Right atrium auricular region (tissue), 2 donors: ENCODE measurements around the gene UGT1A7. TPM values are rescaled to one million over a fixed set of nuclear protein-coding genes. Genes with fewer than 3 reads are reported as not detected.
"Not testable (repeated sequence)": the region's sequence is repeated elsewhere in the genome, so short reads cannot be mapped to it uniquely, and the experiment has no call there.

Experiments used
- DNase-seq: peaks from one replicate; pipeline ENCODE4 v3.0.0-alpha.2; 2019; ENCODE audit warnings: low spot score
- H3K27ac ChIP-seq, 2 donors: fragments of 200-600 bp; sonication (generic); 1 replicate in 1 of 2; 2 replicates in 1 of 2; pipeline ENCODE4 v1.5.1; 2016 to 2019
- H3K27me3 ChIP-seq, 2 donors: fragments of 200-600 bp; sonication (generic); one replicate each; pipeline versions ENCODE4 v1.5.1 to v1.6.0; 2017 to 2019
- H3K36me3 ChIP-seq: fragments of 200-600 bp; sonication (generic); one replicate; pipeline ENCODE4 v1.5.1; 2016
- H3K4me1 ChIP-seq, 2 donors: fragments of 200-600 bp; sonication (generic); one replicate each; pipeline versions ENCODE4 v1.5.1 to v1.6.0; 2017 to 2019
- H3K4me3 ChIP-seq, 2 donors: fragments of 200-600 bp; sonication (generic); 1 replicate in 1 of 2; 2 replicates in 1 of 2; pipeline ENCODE4 v1.5.1; 2017 to 2019; ENCODE audit warnings: mild to moderate bottlenecking in 1 of 2, moderate library complexity in 1 of 2
- H3K9me3 ChIP-seq, 2 donors: fragments of 200-600 bp; sonication (generic); one replicate each; pipeline ENCODE4 v1.5.1; 2019
- CTCF ChIP-seq, 2 donors: fragments of 200-600 bp; sonication (generic); IDR thresholded peaks; one replicate each; pipeline ENCODE4 v1.5.1; 2019; ENCODE audit warnings: antibody characterized with exemption in 2 of 2
- total RNA-seq, 2 donors: library from RNA; depleted of rRNA; stranded (reverse); fragments of >200 nt; gene quantifications; one replicate each; pipeline ENCODE4 v1.1.0, GENCODE V29; 2016

The UGT1A7 gene
- not detected for total RNA-seq

GRCh38 chr2:233681521-233682099 lies at the start of gene UGT1A7:
Gene UGT1A7 (plus strand): TSS chr2:233681901. CDS start chr2:233681938, 37 bp downstream.
- no peak within 1 kb of the TSS for H3K4me3 ChIP-seq
- no peaks in the 10 kb centered on the region for H3K27me3 ChIP-seq
- H3K9me3 ChIP-seq: no peaks in the 10 kb centered on the region
- H3K27ac ChIP-seq: no peak within 1 kb of the TSS
- no peak for DNase-seq
- H3K4me1 ChIP-seq: no peaks in the 10 kb centered on the region
- TF ChIP-seq CTCF (IDR thresholded peaks at IDR 0.05): no peak
- no peaks in the 10 kb centered on the region for H3K36me3 ChIP-seq

GRCh38 chr2:233636306-233636705 lies 45.4 kb upstream of the UGT1A7 start, which contains the start of gene UGT1A10:
Gene UGT1A10 (plus strand): TSS chr2:233636448. CDS start chr2:233636523, 75 bp downstream.
- not testable (repeated sequence) for H3K4me1 ChIP-seq, H3K36me3 ChIP-seq, H3K4me3 ChIP-seq, H3K9me3 ChIP-seq, DNase-seq, H3K27me3 ChIP-seq, H3K27ac ChIP-seq

GRCh38 chr2:233638836-233639235 lies 42.9 kb upstream of the UGT1A7 start:
- Histone ChIP-seq H3K36me3 (no peaks in the 10 kb centered on the region), H3K27me3 (no peaks in the 10 kb centered on the region), H3K4me3 (no peak overlapping the region), H3K4me1 (no peaks in the 10 kb centered on the region), H3K27ac (no peak overlapping the region), H3K9me3 (no peaks in the 10 kb centered on the region)
- no peak for DNase-seq
- TF ChIP-seq CTCF (IDR thresholded peaks at IDR 0.05): no peak

- H3K9me3 ChIP-seq: no peaks in the 10 kb centered on the region
- no peaks in the 10 kb centered on the region for H3K36me3 ChIP-seq
- no peak overlapping the region for H3K4me3 ChIP-seq
- H3K4me1 ChIP-seq: no peaks in the 10 kb centered on the region
- no peak for TF ChIP-seq CTCF (IDR thresholded peaks at IDR 0.05)
- no peaks in the 10 kb centered on the region for H3K27me3 ChIP-seq
- DNase-seq: no peak
- no peak overlapping the region for H3K27ac ChIP-seq
These were observed 41.8 kb upstream of the UGT1A7 start for GRCh38 chr2:233639860-233640259.

- H3K36me3 ChIP-seq: no peaks in the 10 kb centered on the region
- H3K9me3 ChIP-seq: peaks cover 0 to 4% of the 10 kb centered on the region in 2 donors
- TF ChIP-seq CTCF (IDR thresholded peaks at IDR 0.05): no peak
- no peaks in the 10 kb centered on the region for H3K27me3 ChIP-seq
- no peak overlapping the region for H3K4me3 ChIP-seq
- no peak for DNase-seq
- H3K27ac ChIP-seq: no peak overlapping the region
- no peaks in the 10 kb centered on the region for H3K4me1 ChIP-seq
These were observed 38.6 kb upstream of the UGT1A7 start for GRCh38 chr2:233643128-233643527.

GRCh38 chr2:233646033-233646432 lies 35.7 kb upstream of the UGT1A7 start:
- H3K9me3 ChIP-seq, H3K36me3 ChIP-seq, H3K4me1 ChIP-seq, DNase-seq, H3K27ac ChIP-seq, H3K27me3 ChIP-seq, H3K4me3 ChIP-seq: not testable (repeated sequence)

GRCh38 chr2:233650981-233651380 lies 30.7 kb upstream of the UGT1A7 start:
- DNase-seq: no peak
- Histone ChIP-seq H3K4me1 (no peaks in the 10 kb centered on the region), H3K9me3 (peaks cover 0 to 1% of the 10 kb centered on the region in 2 donors), H3K36me3 (no peaks in the 10 kb centered on the region), H3K27ac (no peak overlapping the region), H3K4me3 (no peak overlapping the region), H3K27me3 (no peaks in the 10 kb centered on the region)
- TF ChIP-seq CTCF (IDR thresholded peaks at IDR 0.05): no peak
